Muscle of leg (tissue), 11 donors: ENCODE data around the gene POLR3E. TPM values are rescaled to one million over a fixed set of nuclear protein-coding genes. Genes with fewer than 3 reads are reported as not detected.
A peak's percentile ranks its signal among the peaks of the same experiment; 100 is the strongest.
"Not testable (repeated sequence)": the region's sequence is repeated elsewhere in the genome, so short reads cannot be mapped to it uniquely, and the experiment has no call there.

ENCODE experiments used
- DNase-seq: peaks from one replicate; pipeline ENCODE4 v3.0.0; 2013
- H3K27ac ChIP-seq: one replicate; pipeline ENCODE4 v1.5.1; 2013; ENCODE audit warnings: mild to moderate bottlenecking, low read length, control low read depth
- H3K27me3 ChIP-seq: one replicate; pipeline ENCODE4 v1.6.1; 2013; ENCODE audit warnings: low read length; ENCODE audit not compliant: control insufficient read depth, insufficient read depth
- H3K36me3 ChIP-seq: one replicate; pipeline ENCODE4 v1.6.1; 2013; ENCODE audit warnings: low read length; ENCODE audit not compliant: control insufficient read depth, insufficient read depth
- H3K4me1 ChIP-seq: one replicate; pipeline ENCODE4 v1.6.1; 2013; ENCODE audit warnings: low read length; ENCODE audit not compliant: control insufficient read depth, insufficient read depth
- H3K4me3 ChIP-seq: one replicate; pipeline ENCODE4 v1.5.1; 2013; ENCODE audit warnings: low read length, control low read depth
- H3K9me3 ChIP-seq: replicated peaks from 2 replicates; pipeline ENCODE4 v1.6.1; 2013; ENCODE audit warnings: low read depth, low read length; ENCODE audit not compliant: control insufficient read depth
- WGBS: methylation state at CpG from one replicate; pipeline ENCODE4 v1.1.5; 2013; ENCODE audit warnings: missing lambda C conversion rate; ENCODE audit not compliant: insufficient coverage; 5-methylcytosine and 5-hydroxymethylcytosine counted together
- polyA plus RNA-seq, 8 donors: library from polyadenylated mRNA; unstranded; fragments of 120-200 nt; gene quantifications; one replicate each; pipeline versions ENCODE4 v1.2.1 to v1.2.3, GENCODE V29; 2013; ENCODE audit warnings: inconsistent platforms in 1 of 8, low replicate concordance in 1 of 8; ENCODE audit not compliant: insufficient read length in 8 of 8, insufficient read depth in 1 of 8
- total RNA-seq: library from RNA; stranded (reverse); fragments of 120-200 nt; gene quantifications from one replicate; pipeline ENCODE4 v1.2.4, GENCODE V29; 2013

Gene POLR3E
- total and polyA plus RNA-seq, 9 donors, result 29.7 to 43.4 (median 35.3) TPM

DNA sequence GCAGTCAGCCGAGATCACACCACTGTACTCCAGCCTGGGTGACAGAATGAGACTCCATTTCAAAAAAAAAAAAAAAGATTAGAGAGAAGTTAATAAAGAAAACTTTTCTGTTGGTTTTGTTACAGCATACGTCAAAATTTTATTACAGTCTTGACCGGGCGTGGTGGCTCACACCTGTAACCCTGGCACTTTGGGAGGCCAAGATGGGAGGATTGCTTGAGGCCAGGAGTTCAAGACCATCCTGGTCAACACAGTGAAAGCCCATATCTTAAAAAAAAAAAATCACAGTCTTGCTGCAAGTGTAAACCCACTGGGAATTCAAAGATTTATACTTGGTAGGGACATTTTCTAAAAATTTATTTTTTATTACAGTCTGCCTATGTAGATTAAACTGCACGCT is 6.2 kb upstream of the POLR3E start:
- no peak for DNase-seq
- no peak overlapping the region for H3K27ac ChIP-seq
- no peak overlapping the region for H3K4me3 ChIP-seq
- no peaks in the 10 kb centered on the region for H3K27me3 ChIP-seq
- peaks cover 4% of the 10 kb centered on the region for H3K36me3 ChIP-seq
- WGBS, result no CpG with 5 or more reads among the region's 5 CpGs
- no peaks in the 10 kb centered on the region for H3K4me1 ChIP-seq
- no peaks in the 10 kb centered on the region for H3K9me3 ChIP-seq

DNA sequence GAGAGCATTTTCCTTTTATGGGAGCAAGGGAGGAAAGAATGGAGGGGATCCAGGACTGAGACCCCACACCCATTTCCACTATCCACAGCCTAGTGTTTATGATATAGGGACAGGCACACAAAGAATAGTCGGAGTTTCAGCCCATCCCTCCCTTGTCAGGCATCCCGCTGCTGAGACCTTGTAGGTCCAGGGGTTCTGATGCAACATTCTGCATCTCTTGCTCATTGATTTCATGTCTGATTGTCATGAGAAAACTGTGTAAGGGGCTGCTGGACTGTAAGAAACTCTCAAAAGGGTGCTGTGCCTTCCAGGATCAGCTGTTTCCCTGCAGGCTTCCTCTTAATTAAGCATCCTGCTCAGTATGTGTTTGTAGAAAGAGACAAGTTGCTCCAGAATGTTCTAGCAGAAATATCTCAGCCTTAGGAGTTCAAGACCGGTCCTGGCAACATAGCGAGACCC is 5.3 kb upstream of the POLR3E start:
- no peak overlapping the region for H3K27ac ChIP-seq
- H3K4me1 ChIP-seq, result no peaks in the 10 kb centered on the region
- 85% methylated on average over 2 of the region's 4 CpGs for WGBS
- H3K4me3 ChIP-seq, result no peak overlapping the region
- H3K9me3 ChIP-seq, result no peaks in the 10 kb centered on the region
- no peaks in the 10 kb centered on the region for H3K27me3 ChIP-seq
- H3K36me3 ChIP-seq, result no peaks in the 10 kb centered on the region
- DNase-seq, result no peak

DNA sequence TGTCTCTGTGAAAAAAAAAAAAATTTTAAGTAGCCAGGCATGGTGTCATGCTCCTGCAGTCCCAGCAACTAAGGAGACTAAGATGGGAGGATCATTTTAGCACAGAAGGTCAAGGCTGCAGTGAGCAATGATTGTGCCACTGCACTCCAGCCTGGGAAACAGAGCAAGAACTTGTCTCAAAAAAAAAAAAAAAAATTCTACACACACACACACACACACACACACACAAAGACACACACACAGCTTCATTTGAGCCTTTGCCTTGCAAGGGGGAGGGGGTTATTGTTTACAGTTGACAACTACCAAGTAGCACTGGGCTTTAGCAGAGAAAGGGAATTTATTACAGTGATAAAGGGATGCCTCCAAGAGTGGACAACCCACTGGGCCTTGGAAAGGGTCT is 4.9 kb upstream of the POLR3E start:
- no peak for DNase-seq
- Histone ChIP-seq H3K36me3 (no peaks in the 10 kb centered on the region), H3K4me3 (no peak overlapping the region), H3K27ac (no peak overlapping the region), H3K27me3 (no peaks in the 10 kb centered on the region), H3K4me1 (no peaks in the 10 kb centered on the region), H3K9me3 (no peaks in the 10 kb centered on the region)

DNA sequence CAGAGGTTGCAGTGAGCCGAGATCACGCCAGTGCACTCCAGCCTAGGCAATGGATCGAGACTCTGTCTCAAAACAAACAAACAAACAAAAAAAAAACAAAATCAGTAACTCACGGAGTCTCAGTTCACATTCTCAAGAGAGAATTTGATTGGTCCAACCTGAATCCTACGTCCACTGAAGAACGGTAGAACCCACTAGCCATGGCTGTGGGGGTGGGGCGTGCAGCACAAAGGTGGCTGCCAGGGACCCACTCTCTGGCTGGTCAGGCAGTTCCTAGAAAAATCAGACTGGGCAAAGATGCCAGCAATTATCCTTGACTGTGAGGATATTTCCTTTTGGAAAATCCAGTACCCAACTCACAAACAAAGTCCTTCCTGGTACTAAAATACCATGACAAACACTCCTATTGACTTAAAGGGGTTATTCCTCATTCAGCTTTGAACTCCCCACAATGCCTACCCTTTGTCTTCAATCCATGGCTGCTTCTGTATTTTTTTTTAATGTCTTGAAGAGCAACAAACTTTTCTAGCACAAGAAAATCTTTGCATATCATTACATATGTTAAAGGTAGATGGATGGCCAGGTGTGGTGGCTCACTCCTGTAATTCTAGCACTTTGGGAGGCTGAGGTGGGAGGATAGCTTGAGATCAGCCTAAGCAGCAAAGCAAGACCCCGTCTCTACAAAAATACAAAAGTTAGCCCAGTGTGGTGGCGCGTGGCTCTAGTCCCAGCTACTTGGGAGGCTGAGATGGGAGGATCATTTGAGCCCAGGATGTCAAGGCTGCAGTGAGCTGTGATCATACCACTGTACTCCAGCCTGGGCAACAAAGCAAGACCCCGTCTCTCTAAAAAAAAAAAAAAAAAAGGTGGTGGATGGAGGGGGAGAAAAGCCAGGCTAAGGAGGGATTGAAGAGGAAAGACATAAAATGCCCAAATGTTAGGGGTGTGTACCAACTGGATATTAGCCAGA is 3.8 kb upstream of the POLR3E start:
- Histone ChIP-seq H3K9me3 (no peaks in the 10 kb centered on the region), H3K4me3 (no peak overlapping the region), H3K36me3 (no peaks in the 10 kb centered on the region), H3K4me1 (peaks cover 5% of the 10 kb centered on the region), H3K27me3 (no peaks in the 10 kb centered on the region), H3K27ac (no peak overlapping the region)
- no peak for DNase-seq
- WGBS, result 78% methylated on average over 3 of the region's 11 CpGs

DNA sequence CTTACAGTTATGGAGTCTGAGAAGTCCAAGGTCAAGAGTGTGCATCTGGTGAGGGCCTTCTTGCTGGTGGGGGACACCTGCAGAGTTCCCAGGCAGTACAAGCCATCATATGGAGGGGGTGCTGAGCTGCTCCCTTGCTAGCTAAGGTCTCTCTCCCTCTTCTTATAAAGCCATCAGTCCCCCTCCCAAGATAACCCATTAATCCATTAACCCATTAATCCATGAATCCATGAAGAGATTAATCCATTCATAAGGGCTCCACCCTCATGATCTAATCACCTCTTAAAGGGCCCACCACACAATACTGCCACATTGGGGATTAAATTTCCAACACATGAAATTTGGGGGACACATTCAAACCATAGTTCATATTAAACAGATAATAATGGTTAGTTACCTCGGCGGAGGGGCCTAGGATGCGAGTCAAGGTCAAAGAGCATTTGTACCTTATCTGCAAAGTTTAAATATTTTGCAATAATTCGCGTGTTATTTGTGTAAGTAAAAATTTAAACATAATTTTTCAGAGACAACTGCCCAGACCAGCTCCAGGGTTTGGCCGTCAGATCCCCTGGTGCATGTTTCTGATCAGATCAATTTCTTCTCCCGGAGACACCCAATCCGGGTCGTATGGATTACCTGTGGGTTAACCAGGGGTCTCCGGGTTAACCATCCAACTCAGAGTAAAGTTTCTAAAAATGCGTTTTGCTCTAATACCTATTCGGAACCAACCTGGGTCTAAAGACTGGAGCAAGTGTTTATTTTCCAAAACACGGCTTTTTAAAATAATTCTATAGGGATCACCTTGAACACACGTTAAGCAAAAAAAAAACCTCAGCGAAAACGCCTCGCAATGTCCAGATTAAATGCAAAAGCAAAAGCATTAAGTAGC is 740 bp upstream of the POLR3E start:
- H3K27me3 ChIP-seq, result no peaks in the 10 kb centered on the region
- no peaks in the 10 kb centered on the region for H3K9me3 ChIP-seq
- H3K27ac ChIP-seq, result no peak overlapping the region
- peaks cover 4% of the 10 kb centered on the region for H3K36me3 ChIP-seq
- H3K4me3 ChIP-seq, result peak overlapping the region; percentile 44
- DNase-seq, result no peak
- H3K4me1 ChIP-seq, result peaks cover 8% of the 10 kb centered on the region
- WGBS, result 0% methylated on average over 10 of the region's 17 CpGs

- peaks cover 12% of the 10 kb centered on the region for H3K36me3 ChIP-seq
- no peaks in the 10 kb centered on the region for H3K9me3 ChIP-seq
- peaks cover 8% of the 10 kb centered on the region for H3K4me1 ChIP-seq
- H3K27me3 ChIP-seq, result no peaks in the 10 kb centered on the region
- peak overlapping the region; percentile 96 for H3K4me3 ChIP-seq
- DNase-seq, result peak; percentile 91
- 2% methylated on average over 19 of the region's 39 CpGs for WGBS
- H3K27ac ChIP-seq, result peak overlapping the region; percentile 96
Measured at GRCh38 chr16:22297871-22298733, 893 bp downstream of the POLR3E start.

- Histone ChIP-seq H3K4me3 (no peak overlapping the region), H3K4me1 (peaks cover 8% of the 10 kb centered on the region), H3K9me3 (no peaks in the 10 kb centered on the region), H3K27ac (no peak overlapping the region), H3K27me3 (no peaks in the 10 kb centered on the region), H3K36me3 (peaks cover 18% of the 10 kb centered on the region)
- 100% methylated on average over 1 of the region's 1 CpG for WGBS
- no peak for DNase-seq
Measured at GRCh38 chr16:22299036-22299435, 1.8 kb downstream of the POLR3E start.

DNA sequence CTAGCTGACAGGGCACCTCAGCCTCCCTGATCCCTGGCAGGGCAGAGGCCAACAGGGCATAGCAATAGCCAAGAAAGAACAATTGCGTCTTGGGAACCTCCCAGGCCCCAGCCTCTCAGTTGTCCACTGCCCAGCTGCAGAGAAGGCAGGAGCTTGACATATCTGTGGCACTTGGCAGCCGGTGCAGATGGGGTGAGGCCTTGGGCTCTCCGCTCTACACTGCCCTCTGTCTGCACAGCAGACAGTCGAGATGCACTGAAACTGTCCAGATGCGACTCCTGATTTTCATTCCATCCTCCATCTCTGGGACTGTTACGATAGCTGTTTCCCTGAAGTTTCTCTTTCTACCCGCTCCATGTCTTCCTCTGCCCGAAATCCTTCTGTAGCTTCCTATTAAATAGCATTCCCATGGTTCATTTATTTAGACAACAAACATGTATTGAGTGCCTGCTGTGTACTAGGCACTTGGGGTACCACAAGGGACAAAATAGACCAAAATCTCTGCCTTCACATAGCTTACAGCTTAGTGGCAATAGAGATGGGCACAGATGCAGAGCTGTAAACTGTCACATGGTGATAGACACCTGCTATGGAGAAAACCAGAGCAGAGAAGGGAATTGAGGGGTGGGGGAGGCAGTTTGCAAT is 3.3 kb downstream of the POLR3E start:
- WGBS, result 38% methylated on average over 6 of the region's 8 CpGs
- Histone ChIP-seq H3K27ac (no peak overlapping the region), H3K4me1 (peaks cover 8% of the 10 kb centered on the region), H3K9me3 (no peaks in the 10 kb centered on the region), H3K27me3 (no peaks in the 10 kb centered on the region), H3K36me3 (peaks cover 33% of the 10 kb centered on the region), H3K4me3 (no peak overlapping the region)
- peak; percentile 57 for DNase-seq

DNA sequence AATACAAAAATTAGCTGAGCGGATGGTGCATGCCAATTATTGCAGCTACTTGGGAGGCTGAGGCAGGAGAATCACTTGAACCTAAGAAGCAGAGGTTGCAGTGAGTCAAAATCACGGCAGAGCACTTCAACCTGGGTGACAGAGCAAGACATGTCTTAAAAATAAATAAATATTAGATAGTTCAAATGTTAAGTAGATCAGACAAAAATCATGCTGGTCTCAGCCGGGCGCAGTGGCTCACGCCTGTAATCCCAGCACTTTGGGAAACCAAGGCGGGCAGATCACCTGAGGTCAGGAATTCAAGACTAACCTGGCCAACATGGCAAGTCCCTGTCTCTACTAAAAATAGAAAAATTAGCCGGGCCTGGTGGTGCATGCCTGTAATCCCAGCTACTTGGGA is 4.2 kb downstream of the POLR3E start:
- WGBS, result 100% methylated on average over 2 of the region's 7 CpGs
- DNase-seq, H3K4me3 ChIP-seq, H3K27ac ChIP-seq, H3K27me3 ChIP-seq, H3K9me3 ChIP-seq, H3K4me1 ChIP-seq: not testable (repeated sequence)
- H3K36me3 ChIP-seq, result peaks cover 41% of the 10 kb centered on the region
